ENCODE measurements around the gene KIF21B.

Gene KIF21B

DNA sequence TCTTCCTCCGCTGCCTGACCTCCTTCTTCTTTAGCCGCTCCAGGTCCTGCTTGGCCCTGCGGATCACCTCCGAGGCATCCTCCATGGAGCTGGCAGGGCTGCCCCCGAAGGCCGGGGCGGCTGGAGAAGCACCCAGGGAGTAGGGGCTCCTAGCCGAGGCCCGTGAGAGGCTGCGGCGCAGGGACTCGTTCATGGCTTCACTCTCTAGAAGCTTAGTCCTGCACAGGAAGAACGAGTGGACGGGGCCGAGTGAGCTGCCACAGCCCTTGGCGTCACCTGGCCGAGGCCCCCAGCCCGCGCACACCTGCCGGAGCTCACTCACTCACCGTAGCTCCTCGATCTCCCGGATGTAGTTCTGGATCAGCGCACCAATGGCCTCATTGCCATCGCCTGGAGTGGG lies 23.1 kb downstream of the KIF21B start:
- no peak for DNase-seq (ENCODE audit: low read depth)
- TF ChIP-seq, protein P1, sequence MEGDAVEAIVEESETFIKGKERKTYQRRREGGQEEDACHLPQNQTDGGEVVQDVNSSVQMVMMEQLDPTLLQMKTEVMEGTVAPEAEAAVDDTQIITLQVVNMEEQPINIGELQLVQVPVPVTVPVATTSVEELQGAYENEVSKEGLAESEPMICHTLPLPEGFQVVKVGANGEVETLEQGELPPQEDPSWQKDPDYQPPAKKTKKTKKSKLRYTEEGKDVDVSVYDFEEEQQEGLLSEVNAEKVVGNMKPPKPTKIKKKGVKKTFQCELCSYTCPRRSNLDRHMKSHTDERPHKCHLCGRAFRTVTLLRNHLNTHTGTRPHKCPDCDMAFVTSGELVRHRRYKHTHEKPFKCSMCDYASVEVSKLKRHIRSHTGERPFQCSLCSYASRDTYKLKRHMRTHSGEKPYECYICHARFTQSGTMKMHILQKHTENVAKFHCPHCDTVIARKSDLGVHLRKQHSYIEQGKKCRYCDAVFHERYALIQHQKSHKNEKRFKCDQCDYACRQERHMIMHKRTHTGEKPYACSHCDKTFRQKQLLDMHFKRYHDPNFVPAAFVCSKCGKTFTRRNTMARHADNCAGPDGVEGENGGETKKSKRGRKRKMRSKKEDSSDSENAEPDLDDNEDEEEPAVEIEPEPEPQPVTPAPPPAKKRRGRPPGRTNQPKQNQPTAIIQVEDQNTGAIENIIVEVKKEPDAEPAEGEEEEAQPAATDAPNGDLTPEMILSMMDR (IDR thresholded peaks at IDR 0.05; ENCODE audit: low read depth, low read length), result no peak
- no peak for TF ChIP-seq MYC (IDR thresholded peaks at IDR 0.05; ENCODE audit: low read depth, low read length)
- TF ChIP-seq, protein P2, sequence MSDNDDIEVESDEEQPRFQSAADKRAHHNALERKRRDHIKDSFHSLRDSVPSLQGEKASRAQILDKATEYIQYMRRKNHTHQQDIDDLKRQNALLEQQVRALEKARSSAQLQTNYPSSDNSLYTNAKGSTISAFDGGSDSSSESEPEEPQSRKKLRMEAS (IDR thresholded peaks at IDR 0.05; ENCODE audit: low read depth, low read length), result no peak
- no peak for TF ChIP-seq POLR2A (IDR thresholded peaks at IDR 0.05; ENCODE audit: extremely low read depth, insufficient read length)
- H3K4me3 ChIP-seq (ENCODE audit: low read depth, low read length), result no peak overlapping the region

DNA sequence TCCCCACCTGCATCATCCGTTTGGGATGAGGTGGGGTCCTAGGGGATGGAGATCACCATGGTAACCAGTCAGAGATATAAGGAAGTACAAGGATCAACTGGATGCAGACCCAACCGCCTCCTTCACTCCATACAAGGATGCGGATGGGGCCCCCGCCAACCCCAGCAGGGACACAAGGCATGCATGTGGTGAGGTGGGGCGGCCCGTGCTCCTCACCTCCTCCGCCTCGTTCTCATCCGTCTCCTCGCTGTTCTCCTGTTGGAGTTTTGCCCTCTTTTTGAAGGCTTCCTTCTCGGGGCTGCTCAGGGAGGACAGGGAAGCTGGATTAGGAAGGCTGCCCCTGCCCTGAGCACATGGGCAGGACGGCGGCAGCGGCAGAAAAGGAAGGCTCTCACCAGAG lies 23.8 kb downstream of the KIF21B start:
- TF ChIP-seq POLR2A (IDR thresholded peaks at IDR 0.05; ENCODE audit: extremely low read depth, insufficient read length), result no peak
- TF ChIP-seq, protein P1 (IDR thresholded peaks at IDR 0.05; ENCODE audit: low read depth, low read length), result no peak
- TF ChIP-seq MYC (IDR thresholded peaks at IDR 0.05; ENCODE audit: low read depth, low read length), result no peak
- TF ChIP-seq, protein P2 (IDR thresholded peaks at IDR 0.05; ENCODE audit: low read depth, low read length), result no peak
- no peak for DNase-seq (ENCODE audit: low read depth)
- no peak overlapping the region for H3K4me3 ChIP-seq (ENCODE audit: low read depth, low read length)

DNA sequence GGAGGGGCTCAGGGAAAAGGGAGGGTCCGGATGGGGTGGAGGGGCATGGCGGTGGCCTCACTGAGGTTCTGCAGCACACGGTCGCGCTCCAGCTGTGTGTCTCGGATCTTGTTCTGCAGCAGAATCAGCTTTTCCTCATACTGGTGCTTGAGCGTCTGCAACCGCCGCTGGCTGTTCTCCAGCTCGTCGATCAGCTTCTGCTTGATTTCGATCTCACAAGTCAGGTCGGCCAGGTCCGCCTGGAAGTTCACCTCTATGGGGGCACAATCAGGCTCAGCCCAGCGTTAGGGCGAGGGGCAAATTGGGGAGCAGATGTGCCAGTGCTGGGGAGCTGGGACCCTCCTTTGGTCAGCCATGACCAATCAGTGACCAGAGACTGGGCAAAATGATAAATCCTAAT lies 25.2 kb downstream of the KIF21B start:
- TF ChIP-seq, protein P2 (IDR thresholded peaks at IDR 0.05; ENCODE audit: low read depth, low read length), result no peak
- no peak for TF ChIP-seq MYC (IDR thresholded peaks at IDR 0.05; ENCODE audit: low read depth, low read length)
- no peak for TF ChIP-seq POLR2A (IDR thresholded peaks at IDR 0.05; ENCODE audit: extremely low read depth, insufficient read length)
- TF ChIP-seq, protein P1 (IDR thresholded peaks at IDR 0.05; ENCODE audit: low read depth, low read length), result no peak
- DNase-seq (ENCODE audit: low read depth), result no peak
- H3K4me3 ChIP-seq (ENCODE audit: low read depth, low read length), result no peak overlapping the region

DNA sequence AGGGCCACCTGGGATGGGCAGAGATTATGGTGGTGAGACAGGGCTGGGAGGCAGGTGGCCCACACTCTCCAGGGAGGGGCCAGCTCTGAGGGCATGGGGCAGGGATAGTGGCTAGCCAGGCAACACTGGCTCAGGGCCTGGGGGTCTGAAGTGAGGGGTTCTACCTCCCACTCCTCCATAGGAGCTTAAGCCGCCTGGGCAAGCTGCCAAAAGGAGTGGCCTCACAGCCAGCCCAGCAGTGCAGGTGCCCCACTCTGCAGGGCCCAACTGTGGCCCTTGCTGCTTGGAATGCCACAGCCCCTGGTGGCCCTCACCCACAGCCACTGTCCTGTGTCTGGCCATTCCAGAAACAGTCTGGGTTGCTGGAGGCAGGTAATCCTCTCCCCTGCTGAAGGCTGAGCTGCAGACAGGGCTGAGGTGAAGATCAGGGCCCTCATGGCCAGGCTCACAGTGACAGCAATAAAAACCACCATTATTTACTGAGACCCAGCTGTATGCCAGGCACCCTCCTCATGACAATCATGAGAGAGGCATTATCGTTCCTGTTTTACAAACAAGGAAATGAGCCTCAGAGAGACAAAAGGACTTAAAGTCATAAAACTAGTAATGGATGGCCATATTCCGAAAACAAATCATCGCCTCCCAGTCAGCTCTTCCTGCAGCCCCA lies 31.0 kb downstream of the KIF21B start:
- no peak overlapping the region for H3K4me3 ChIP-seq (ENCODE audit: low read depth, low read length)
- TF ChIP-seq, protein P2 (IDR thresholded peaks at IDR 0.05; ENCODE audit: low read depth, low read length), result no peak
- TF ChIP-seq, protein P1 (IDR thresholded peaks at IDR 0.05; ENCODE audit: low read depth, low read length), result no peak
- TF ChIP-seq POLR2A (IDR thresholded peaks at IDR 0.05; ENCODE audit: extremely low read depth, insufficient read length) (no peak), MYC (IDR thresholded peaks at IDR 0.05; ENCODE audit: low read depth, low read length) (no peak)
- DNase-seq (ENCODE audit: low read depth), result no peak

DNA sequence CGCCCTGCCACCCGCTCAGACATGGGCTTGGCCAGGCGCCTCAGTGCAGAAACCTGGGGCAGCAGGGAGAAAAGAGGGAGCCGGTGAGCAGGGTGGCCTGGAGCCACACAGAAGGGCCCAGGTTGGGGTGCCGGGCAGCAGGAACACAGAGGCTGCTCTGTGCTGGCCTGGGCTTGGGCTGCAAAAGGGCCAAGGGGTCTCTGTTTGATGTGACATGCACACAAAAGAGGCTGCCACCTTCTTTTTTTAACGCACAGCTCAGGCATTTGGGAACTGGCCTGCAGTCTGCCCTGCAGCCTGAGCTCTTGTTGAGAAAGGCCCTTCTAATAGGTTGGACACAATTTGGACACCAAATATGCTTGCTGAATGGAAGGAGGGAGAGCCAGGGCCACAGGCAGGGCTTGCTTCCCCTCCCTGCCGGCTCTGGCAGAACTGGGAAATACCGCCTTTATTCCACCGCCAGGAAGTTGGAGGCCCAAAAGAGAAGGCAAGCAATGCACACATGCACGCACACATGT lies 32.4 kb downstream of the KIF21B start:
- DNase-seq (ENCODE audit: low read depth), result no peak
- TF ChIP-seq, protein P1 (IDR thresholded peaks at IDR 0.05; ENCODE audit: low read depth, low read length), result no peak
- TF ChIP-seq, protein P2 (IDR thresholded peaks at IDR 0.05; ENCODE audit: low read depth, low read length), result no peak
- no peak for TF ChIP-seq POLR2A (IDR thresholded peaks at IDR 0.05; ENCODE audit: extremely low read depth, insufficient read length)
- no peak overlapping the region for H3K4me3 ChIP-seq (ENCODE audit: low read depth, low read length)
